Embryonic facial prominence (tissue), 1 donor: Measurements from ENCODE around the gene CD19.

Source experiments
- DNase-seq: peaks from one replicate; pipeline ENCODE4 v3.0.0-alpha.2; 2016; ENCODE audit errors: extremely low spot score

Gene CD19

GRCh38 chr16:28982418-28982817, 50.6 kb downstream of the CD19 start:
- no peak for DNase-seq

GRCh38 chr16:28982949-28983348, 51.2 kb downstream of the CD19 start:
- no peak for DNase-seq

DNA sequence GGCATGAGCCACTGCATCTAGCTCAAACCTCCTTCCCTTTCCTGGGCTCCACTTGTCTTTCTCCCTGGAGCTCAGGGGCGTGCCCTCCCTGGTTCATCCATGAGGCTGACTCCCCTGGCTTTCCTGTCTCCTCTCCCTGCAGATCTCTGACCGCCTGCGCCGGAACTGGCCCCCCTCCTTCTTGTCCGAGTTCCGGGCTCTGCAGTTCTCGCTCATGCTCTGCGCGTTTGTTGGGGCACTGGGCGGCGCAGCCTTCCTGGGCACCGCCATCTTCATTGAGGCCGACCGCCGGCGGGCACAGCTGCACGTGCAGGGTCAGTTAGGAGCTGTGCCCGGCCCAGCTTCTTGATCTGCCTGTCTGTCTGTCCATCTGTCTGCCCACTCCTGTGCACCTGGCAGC, 51.9 kb downstream of the CD19 start:
- no peak for DNase-seq

- DNase-seq = no peak
These were observed 52.3 kb downstream of the CD19 start for GRCh38 chr16:28984091-28984490.

- DNase-seq = no peak
These were observed 52.9 kb downstream of the CD19 start, which contains the start of gene LAT for GRCh38 chr16:28984619-28985135. LAT (plus strand) TSS chr16:28985052; CDS start chr16:28985418, 366 bp downstream.

- DNase-seq = no peak
These were observed 53.7 kb downstream of the CD19 start for GRCh38 chr16:28985211-28986041.

- DNase-seq = no peak
These were observed 54.3 kb downstream of the CD19 start for GRCh38 chr16:28986046-28986445.

GRCh38 chr16:28986492-28986891, 54.7 kb downstream of the CD19 start:
- no peak for DNase-seq

- no peak for DNase-seq
These were observed 55.5 kb downstream of the CD19 start for GRCh38 chr16:28987170-28987853.
